ENCODE data around the gene MCL1. TPM values are rescaled to one million over a fixed set of nuclear protein-coding genes. Genes with fewer than 3 reads are reported as not detected.

Gene MCL1
- total and polyA plus RNA-seq, 2 donors (not counting 1 experiment from before 2014, with no cell fraction given) = 219 to 266 TPM

- no peaks in the 10 kb centered on the region for H3K9me3 Mint-ChIP-seq (ENCODE audit: insufficient read depth)
- Histone ChIP-seq H3K79me2 (ENCODE audit: control insufficient read depth, insufficient read depth, low read length) (peaks cover 36% of the 10 kb centered on the region), H3K9me3 (ENCODE audit: control extremely low read depth in 1 of 3, control insufficient read depth in 2 of 3, insufficient read depth in 1 of 3, low read length in 2 of 3) (no peaks in the 10 kb centered on the region), H3K4me2 (replicated peaks; ENCODE audit: low read depth, low read length, poor library complexity, severe bottlenecking) (peak overlapping the region; percentile 90), H3K27me3 (replicated peaks in 1 of 4; ENCODE audit: control extremely low read depth in 1 of 4, control insufficient read depth in 3 of 4, insufficient read depth in 4 of 4, low read length in 3 of 4) (no peaks in the 10 kb centered on the region), H3K4me1 (ENCODE audit: control insufficient read depth in 2 of 2, insufficient read depth in 2 of 2, low read length in 2 of 2) (peaks cover 49 to 62% of the 10 kb centered on the region in 2 donors), H3K9ac (ENCODE audit: low read length) (peak overlapping the region; percentile 93), H2AFZ (ENCODE audit: insufficient read depth, low read depth, low read length, poor library complexity, severe bottlenecking) (peak overlapping the region; percentile 95), H3K36me3 (replicated peaks in 1 of 2; ENCODE audit: control extremely low read depth in 1 of 2, control insufficient read depth in 1 of 2, extremely low read depth in 1 of 2, insufficient read depth in 2 of 2, low read length in 1 of 2) (no peaks in the 10 kb centered on the region), H4K20me1 (ENCODE audit: control insufficient read depth, insufficient read depth, low read length, poor library complexity, severe bottlenecking) (peaks cover 3% of the 10 kb centered on the region), H3K4me3 (ENCODE audit: control extremely low read depth in 1 of 5, extremely low read depth in 1 of 5, insufficient read depth in 1 of 5, low read depth in 2 of 5, low read length in 4 of 5) (peak overlapping the region; percentile 63 to 89 (median 80)), H3K27ac (ENCODE audit: low read length in 2 of 2) (peak overlapping the region; percentile 96 to 99)
- POLR2A ChIA-PET = interaction anchor here (0.6 to 10.3 kb wide), 14 partner anchors 10 to 174 kb away, joined by 3 to 371 read pairs (median 6); partner anchors contain the start of genes ENSA, MCL1 and TARS2
- under 1% methylated on average over 25 of the region's 32 CpGs for WGBS (ENCODE audit: insufficient coverage)
- peak; percentile 7 for ATAC-seq (ENCODE audit: low read depth)
- H3K27me3 Mint-ChIP-seq = no peaks in the 10 kb centered on the region
- TF ChIP-seq EZH2 (IDR thresholded peaks at IDR 0.05; ENCODE audit: borderline replicate concordance, insufficient read depth, low read depth, low read length, poor library complexity, severe bottlenecking) = no peak
- TF ChIP-seq CTCF (IDR thresholded peaks at IDR 0.05) = peak; percentile 54
- H3K4me3 Mint-ChIP-seq = peak overlapping the region; percentile 99
- CTCF ChIA-PET = interaction anchor here (0.6 to 14.8 kb wide), 40 partner anchors 11 to 361 kb away, joined by 3 to 661 read pairs (median 5); partner anchors contain the start of genes ENSA, FALEC, GOLPH3L and MCL1
- peaks cover 54% of the 10 kb centered on the region for H3K4me1 Mint-ChIP-seq
- intact Hi-C loops (cut with micrococcal nuclease) = loop anchor here (1.0 to 5.0 kb wide), 6 partner anchors 50 to 446 kb away; partner anchors contain the start of genes ARNT, CTSS, GOLPH3L and MINDY1
- peak overlapping the region; percentile 98 for H3K27ac Mint-ChIP-seq
- peak; percentile 82 for DNase-seq
Observed at GRCh38 chr1:150561254-150561973, 18.0 kb downstream of the MCL1 start.
